HepG2 (cell line): Measurements from ENCODE around the gene P4HB. TPM values are rescaled to one million over a fixed set of nuclear protein-coding genes. Genes with fewer than 3 reads are reported as not detected.

ENCODE experiments used
- GFI1 ChIP-seq: sonication (generic); formaldehyde crosslinking; IDR thresholded peaks from 2 replicates; pipeline ENCODE4 v1.5.0; 2020; ENCODE audit warnings: missing genetic modification reagents, mild to moderate bottlenecking, borderline replicate concordance
- HMG20A ChIP-seq: IDR thresholded peaks from 2 replicates; pipeline ENCODE4 v1.6.1; 2016; ENCODE audit warnings: borderline replicate concordance
- IRF1 ChIP-seq: sonication (generic); formaldehyde crosslinking; IDR thresholded peaks from 2 replicates; pipeline ENCODE4 v1.4.0; 2020; ENCODE audit warnings: low read depth, mild to moderate bottlenecking, missing genetic modification reagents
- MLX ChIP-seq: IDR thresholded peaks from 2 replicates; pipeline ENCODE4 v1.6.1; 2016
- NCOA1 ChIP-seq: sonication (generic); formaldehyde crosslinking; IDR thresholded peaks from 2 replicates; pipeline ENCODE4 v1.9.0; 2021; ENCODE audit warnings: missing genetic modification reagents
- PLSCR1 ChIP-seq: sonication (generic); formaldehyde crosslinking; IDR thresholded peaks from 2 replicates; pipeline ENCODE4 v1.5.0; 2020; ENCODE audit warnings: missing genetic modification reagents, mild to moderate bottlenecking, borderline replicate concordance
- PRDM10 ChIP-seq: sonication (generic); formaldehyde crosslinking; IDR thresholded peaks from 2 replicates; pipeline ENCODE4 v1.4.0; 2020; ENCODE audit warnings: low read depth, missing genetic modification reagents
- RELA ChIP-seq: sonication (generic); formaldehyde crosslinking; IDR thresholded peaks from 2 replicates; pipeline ENCODE4 v1.4.0; 2020; ENCODE audit warnings: missing genetic modification reagents
- SNAPC5 ChIP-seq: sonication (generic); formaldehyde crosslinking; IDR thresholded peaks from 2 replicates; pipeline ENCODE4 v1.8.1; 2023; ENCODE audit warnings: mild to moderate bottlenecking, missing genetic modification reagents, borderline replicate concordance
- ZBTB20 ChIP-seq: sonication (generic); formaldehyde crosslinking; IDR thresholded peaks from 2 replicates; pipeline ENCODE4 v1.8.1; 2023; ENCODE audit warnings: missing genetic modification reagents, low read depth, mild to moderate bottlenecking, borderline replicate concordance
- ZBTB7A ChIP-seq: sonication (generic); formaldehyde crosslinking; IDR thresholded peaks from 2 replicates; pipeline ENCODE4 v1.8.0; 2022; ENCODE audit warnings: mild to moderate bottlenecking, missing genetic modification reagents
- ZFP36L1 ChIP-seq: sonication (generic); formaldehyde crosslinking; IDR thresholded peaks from 2 replicates; pipeline ENCODE4 v1.8.0; 2022; ENCODE audit warnings: mild to moderate bottlenecking, missing genetic modification reagents, moderate library complexity
- ZFP36L2 ChIP-seq: sonication (generic); formaldehyde crosslinking; IDR thresholded peaks from 2 replicates; pipeline ENCODE4 v1.4.0; 2020; ENCODE audit warnings: missing genetic modification reagents
- ZIK1 ChIP-seq: sonication (generic); formaldehyde crosslinking; IDR thresholded peaks from 2 replicates; pipeline ENCODE4 v1.5.0; 2020; ENCODE audit warnings: mild to moderate bottlenecking, low read depth, missing genetic modification reagents, borderline replicate concordance
- ZNF280D ChIP-seq: sonication (generic); formaldehyde crosslinking; IDR thresholded peaks from 2 replicates; pipeline ENCODE4 v1.5.1; 2020; ENCODE audit warnings: mild to moderate bottlenecking, missing genetic modification reagents
- ZNF343 ChIP-seq: sonication (generic); formaldehyde crosslinking; IDR thresholded peaks from 2 replicates; pipeline ENCODE4 v1.4.0; 2020; ENCODE audit warnings: mild to moderate bottlenecking, missing genetic modification reagents
- ZNF747 ChIP-seq: sonication (generic); formaldehyde crosslinking; IDR thresholded peaks from 2 replicates; pipeline ENCODE4 v1.8.1; 2023; ENCODE audit warnings: missing genetic modification reagents, mild to moderate bottlenecking, borderline replicate concordance
- ZNF749 ChIP-seq: sonication (generic); formaldehyde crosslinking; IDR thresholded peaks from 2 replicates; pipeline ENCODE4 v1.8.0; 2022; ENCODE audit warnings: mild to moderate bottlenecking, missing genetic modification reagents, moderate library complexity, borderline replicate concordance
- ZNF839 ChIP-seq: sonication (generic); formaldehyde crosslinking; IDR thresholded peaks from 2 replicates; pipeline ENCODE4 v1.4.0; 2020; ENCODE audit warnings: missing genetic modification reagents, mild to moderate bottlenecking, borderline replicate concordance
- polyA plus RNA-seq, 8 experiments: library from polyadenylated mRNA; depleted of rRNA in 3 of 8; stranded (reverse) in 7 of 8; unstranded in 1 of 8; fragments of >200 nt; fragmentation: Illumina TruSeq in 4 of 8; extraction: Trizol in 4 of 8; gene quantifications; 2 replicates each; pipeline versions ENCODE4 v1.2.1 to v1.2.3, GENCODE V29; 2011 to 2016; ENCODE audit warnings: low read depth in 4 of 8, missing spikeins in 1 of 8, mixed read lengths in 1 of 8; ENCODE audit not compliant: insufficient read depth in 1 of 8
- total RNA-seq, 5 experiments: library from RNA; depleted of rRNA; stranded (reverse); fragments of >200 nt; fragmentation: Illumina TruSeq; extraction: Trizol; gene quantifications; 2 replicates each; pipeline ENCODE4 v1.2.3, GENCODE V29; 2016; ENCODE audit warnings: low read depth in 1 of 5

The P4HB gene
- total and polyA plus RNA-seq, 2 of the 13 experiments (the other 11 are each of a cell fraction or from before 2014, with no cell fraction given): 185 to 782 TPM

- TF ChIP-seq PRDM10 (CRISPR knock-in tag) (no peak), NCOA1 (CRISPR knock-in tag) (no peak), RELA (no peak), ZNF280D (no peak), ZNF343 (CRISPR knock-in tag) (no peak), GFI1 (CRISPR knock-in tag) (no peak), HMG20A (CRISPR knock-in tag) (no peak), ZBTB7A (CRISPR knock-in tag) (no peak), ZIK1 (no peak), PLSCR1 (no peak), ZNF747 (no peak), ZNF749 (CRISPR knock-in tag) (no peak), MLX (CRISPR knock-in tag) (no peak), ZNF839 (CRISPR knock-in tag) (no peak), SNAPC5 (CRISPR knock-in tag) (no peak), ZFP36L2 (CRISPR knock-in tag) (no peak), IRF1 (CRISPR knock-in tag) (no peak), ZFP36L1 (CRISPR knock-in tag) (no peak), ZBTB20 (CRISPR knock-in tag) (no peak)
These were observed 3.8 kb upstream of the P4HB start (continued) for GRCh38 chr17:81863833-81864768.
